ENCODE measurements around the gene GRK2. TPM values are rescaled to one million over a fixed set of nuclear protein-coding genes. Genes with fewer than 3 reads are reported as not detected.
A peak's percentile ranks its signal among the peaks of the same experiment; 100 is the strongest.

Gene GRK2
- total RNA-seq, 1 experiment from 2014 or later: 92.6 TPM

DNA sequence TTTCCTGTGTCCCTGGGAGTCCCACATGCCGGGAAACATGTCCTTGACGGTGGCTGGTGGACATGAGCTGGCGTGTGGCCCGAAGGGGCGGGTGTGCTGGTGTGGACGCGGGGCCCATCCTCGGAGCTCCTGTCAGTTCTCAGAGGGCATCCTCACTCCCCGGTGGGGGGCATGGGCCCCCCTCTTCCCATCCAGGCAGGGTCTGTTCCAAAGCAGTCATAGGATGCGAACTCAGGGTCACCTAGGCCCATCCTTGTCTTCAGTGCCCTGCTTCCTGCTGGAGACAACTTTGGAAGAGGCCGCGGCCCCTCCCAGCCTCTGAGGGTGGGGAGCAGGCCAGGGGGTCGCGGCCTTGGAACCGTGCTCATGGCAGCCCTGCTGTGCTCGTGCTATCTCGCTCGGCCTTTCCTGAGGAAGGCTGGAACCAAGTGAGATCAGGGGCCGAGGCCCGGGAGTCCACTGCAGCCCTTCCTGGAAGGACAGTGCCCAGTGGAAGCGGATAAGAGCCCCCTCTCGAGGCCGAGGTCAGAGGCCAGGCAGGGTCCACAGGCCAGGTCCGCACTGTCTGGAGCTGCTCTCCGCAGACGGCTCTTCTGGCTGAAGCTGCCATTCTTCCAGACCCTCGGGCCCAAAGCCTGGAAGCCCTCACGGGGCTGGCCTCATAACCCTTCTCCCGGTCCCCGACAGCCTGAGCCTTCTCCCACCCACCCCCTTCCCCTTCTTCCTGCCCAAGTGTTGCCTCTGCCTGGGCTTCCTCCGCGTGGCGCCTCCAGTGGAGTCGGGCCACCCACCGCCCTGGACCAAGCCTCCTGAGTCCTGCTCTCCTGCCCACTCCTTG, 8.7 kb downstream of the GRK2 start:
- peak overlapping the region; percentile 96 for H3K27ac ChIP-seq (ENCODE audit: low read depth, low read length, poor library complexity, severe bottlenecking)
- POLR2A ChIA-PET (ENCODE audit: low non-redundant PET): no interaction called here
- no peaks in the 10 kb centered on the region for H3K27me3 ChIP-seq (replicated peaks; ENCODE audit: insufficient read depth, low read depth, low read length, poor library complexity)
- TF ChIP-seq, protein P1, sequence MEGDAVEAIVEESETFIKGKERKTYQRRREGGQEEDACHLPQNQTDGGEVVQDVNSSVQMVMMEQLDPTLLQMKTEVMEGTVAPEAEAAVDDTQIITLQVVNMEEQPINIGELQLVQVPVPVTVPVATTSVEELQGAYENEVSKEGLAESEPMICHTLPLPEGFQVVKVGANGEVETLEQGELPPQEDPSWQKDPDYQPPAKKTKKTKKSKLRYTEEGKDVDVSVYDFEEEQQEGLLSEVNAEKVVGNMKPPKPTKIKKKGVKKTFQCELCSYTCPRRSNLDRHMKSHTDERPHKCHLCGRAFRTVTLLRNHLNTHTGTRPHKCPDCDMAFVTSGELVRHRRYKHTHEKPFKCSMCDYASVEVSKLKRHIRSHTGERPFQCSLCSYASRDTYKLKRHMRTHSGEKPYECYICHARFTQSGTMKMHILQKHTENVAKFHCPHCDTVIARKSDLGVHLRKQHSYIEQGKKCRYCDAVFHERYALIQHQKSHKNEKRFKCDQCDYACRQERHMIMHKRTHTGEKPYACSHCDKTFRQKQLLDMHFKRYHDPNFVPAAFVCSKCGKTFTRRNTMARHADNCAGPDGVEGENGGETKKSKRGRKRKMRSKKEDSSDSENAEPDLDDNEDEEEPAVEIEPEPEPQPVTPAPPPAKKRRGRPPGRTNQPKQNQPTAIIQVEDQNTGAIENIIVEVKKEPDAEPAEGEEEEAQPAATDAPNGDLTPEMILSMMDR (conservative IDR thresholded peaks at IDR 0.05; ENCODE audit: low read depth, low read length): no peak
- no peak for TF ChIP-seq EZH2 (IDR thresholded peaks at IDR 0.05; ENCODE audit: borderline replicate concordance, low read depth, low read length, poor library complexity, severe bottlenecking)
- no TSS peak for BruUV-seq (replicated peaks)
- H3K9me3 ChIP-seq (ENCODE audit: low read depth, low read length, poor library complexity, severe bottlenecking): no peaks in the 10 kb centered on the region
- H3K4me1 ChIP-seq (ENCODE audit: insufficient read depth, low read length, poor library complexity, severe bottlenecking): peaks cover 78% of the 10 kb centered on the region
- CTCF ChIA-PET: interaction anchor here (0.6 kb wide), 1 partner anchor 81 kb away, joined by 9 read pairs; no protein-coding TSS in a partner anchor
- DNase-seq (ENCODE audit: low spot score): no peak
- peaks cover 26% of the 10 kb centered on the region for H3K36me3 ChIP-seq (ENCODE audit: insufficient read depth, low read length, poor library complexity, severe bottlenecking)
- intact Hi-C loops (cut with micrococcal nuclease; ENCODE audit: unreplicated experiment): no loop called here
- H3K4me3 ChIP-seq (ENCODE audit: low read depth, low read length, poor library complexity, severe bottlenecking): no peak overlapping the region

DNA sequence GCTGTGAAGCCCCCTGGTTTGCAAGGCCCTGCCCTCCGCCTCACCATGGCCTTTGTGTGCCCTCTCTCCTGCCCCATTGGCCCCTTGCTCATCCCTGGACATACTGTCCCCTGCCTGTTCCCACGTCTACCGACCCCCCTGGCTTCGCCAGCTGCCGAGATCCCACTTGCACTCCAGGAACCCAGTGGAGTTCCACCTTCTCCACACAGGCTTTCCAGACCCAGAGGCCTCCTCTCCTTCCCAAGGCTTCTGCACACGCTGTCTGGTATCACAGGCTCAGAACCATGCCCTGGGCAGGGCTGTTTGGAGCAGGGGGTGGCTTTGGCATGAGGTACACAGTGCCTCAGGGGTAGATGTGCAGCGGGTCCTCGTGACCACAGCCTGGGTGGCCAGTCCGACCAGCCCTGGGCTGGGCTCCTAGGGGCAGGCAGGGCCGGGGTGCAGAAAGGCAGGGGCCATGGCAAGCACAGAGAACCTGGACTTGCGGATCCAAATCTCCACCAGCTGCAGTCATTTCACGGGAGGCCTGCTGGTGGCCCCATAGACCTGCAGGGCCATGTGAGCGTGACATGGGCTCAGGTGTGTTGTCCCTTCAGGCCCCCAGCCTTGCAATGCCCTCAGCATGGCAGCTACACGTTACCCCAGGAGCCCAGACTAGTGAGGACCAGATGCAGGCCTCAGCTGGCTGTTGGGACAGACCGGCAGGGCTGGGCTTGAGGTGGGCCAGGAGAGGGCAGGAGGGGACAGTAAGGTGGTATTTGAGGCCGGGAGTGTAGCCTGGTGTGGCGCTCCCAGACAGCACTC, 9.5 kb downstream of the GRK2 start:
- TF ChIP-seq, protein P1 (conservative IDR thresholded peaks at IDR 0.05; ENCODE audit: low read depth, low read length): no peak
- TF ChIP-seq EZH2 (IDR thresholded peaks at IDR 0.05; ENCODE audit: borderline replicate concordance, low read depth, low read length, poor library complexity, severe bottlenecking): no peak
- no TSS peak for BruUV-seq (replicated peaks)
- ChIA-PET POLR2A (ENCODE audit: low non-redundant PET) (no interaction called here), CTCF (interaction anchor here (0.5 kb wide), 1 partner anchor 13 kb away, joined by 6 read pairs; no protein-coding TSS in a partner anchor)
- Histone ChIP-seq H3K27me3 (replicated peaks; ENCODE audit: insufficient read depth, low read depth, low read length, poor library complexity) (no peaks in the 10 kb centered on the region), H3K27ac (ENCODE audit: low read depth, low read length, poor library complexity, severe bottlenecking) (peak overlapping the region; percentile 96), H3K9me3 (ENCODE audit: low read depth, low read length, poor library complexity, severe bottlenecking) (no peaks in the 10 kb centered on the region), H3K36me3 (ENCODE audit: insufficient read depth, low read length, poor library complexity, severe bottlenecking) (peaks cover 34% of the 10 kb centered on the region), H3K4me3 (ENCODE audit: low read depth, low read length, poor library complexity, severe bottlenecking) (no peak overlapping the region), H3K4me1 (ENCODE audit: insufficient read depth, low read length, poor library complexity, severe bottlenecking) (peaks cover 70% of the 10 kb centered on the region)
- intact Hi-C loops (cut with micrococcal nuclease; ENCODE audit: unreplicated experiment): no loop called here
- DNase-seq (ENCODE audit: low spot score): no peak

DNA sequence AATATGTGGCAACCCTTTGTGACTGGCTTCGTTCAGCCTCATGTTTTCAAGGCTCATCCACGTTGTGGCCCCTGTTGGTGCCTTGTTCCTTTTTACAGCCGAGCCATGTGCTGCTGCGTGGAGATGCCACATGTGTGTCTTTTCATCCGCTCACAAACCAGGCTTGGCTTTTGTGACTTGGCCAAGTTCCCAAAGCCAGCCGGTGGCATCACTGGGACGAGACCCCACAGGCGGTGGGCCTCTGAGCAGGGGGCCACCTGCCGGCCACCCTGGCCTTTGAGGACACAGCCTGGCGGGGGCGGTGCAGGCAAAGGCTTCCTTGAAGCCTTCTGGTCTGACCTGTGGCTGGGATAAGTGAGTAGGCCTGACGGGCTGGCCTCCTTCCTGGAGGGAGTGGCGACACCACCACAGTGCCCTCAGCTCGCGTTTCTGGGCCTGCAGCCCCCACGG, 10.5 kb downstream of the GRK2 start:
- CTCF ChIA-PET: interaction anchor here (1.0 to 1.3 kb wide), 2 partner anchors 15 to 40 kb away, joined by 3 to 8 read pairs; no protein-coding TSS in a partner anchor
- intact Hi-C loops (cut with micrococcal nuclease; ENCODE audit: unreplicated experiment): no loop called here
- DNase-seq (ENCODE audit: low spot score): peak; percentile 36
- POLR2A ChIA-PET (ENCODE audit: low non-redundant PET): interaction anchor here (1.2 kb wide), 1 partner anchor 12 kb away, joined by 3 read pairs; no protein-coding TSS in a partner anchor
- Histone ChIP-seq H3K4me1 (ENCODE audit: insufficient read depth, low read length, poor library complexity, severe bottlenecking) (peaks cover 60% of the 10 kb centered on the region), H3K27me3 (replicated peaks; ENCODE audit: insufficient read depth, low read depth, low read length, poor library complexity) (no peaks in the 10 kb centered on the region), H3K27ac (ENCODE audit: low read depth, low read length, poor library complexity, severe bottlenecking) (peak overlapping the region; percentile 96), H3K36me3 (ENCODE audit: insufficient read depth, low read length, poor library complexity, severe bottlenecking) (peaks cover 42% of the 10 kb centered on the region), H3K9me3 (ENCODE audit: low read depth, low read length, poor library complexity, severe bottlenecking) (no peaks in the 10 kb centered on the region), H3K4me3 (ENCODE audit: low read depth, low read length, poor library complexity, severe bottlenecking) (peak overlapping the region; percentile 13)
- TF ChIP-seq, protein P1 (conservative IDR thresholded peaks at IDR 0.05; ENCODE audit: low read depth, low read length): peak; percentile 32; the same call in 1 of the 2 replicates
- no peak for TF ChIP-seq EZH2 (IDR thresholded peaks at IDR 0.05; ENCODE audit: borderline replicate concordance, low read depth, low read length, poor library complexity, severe bottlenecking)
- no TSS peak for BruUV-seq (replicated peaks)

Measured in A673 (cell line).